Testis (tissue), 2 donors: ENCODE measurements around the gene LDLRAD4.

Source experiments
- POLR2A ChIP-seq: fragments of 450-650 bp; IDR thresholded peaks from one replicate; pipeline ENCODE4 v1.6.1; 2017; ENCODE audit warnings: antibody characterized with exemption, mild to moderate bottlenecking, moderate library complexity
- TF ChIP-seq, protein P1 (sequence below), 3 experiments: fragments of 450-650 bp in 2 of 3; fragments of 200-600 bp in 1 of 3; sonication (generic) in 1 of 3; IDR thresholded peaks; one replicate each; pipeline ENCODE4 v1.5.1; 2016 to 2019; ENCODE audit warnings: antibody characterized with exemption in 3 of 3, mild to moderate bottlenecking in 2 of 3, moderate library complexity in 1 of 3

DNA sequence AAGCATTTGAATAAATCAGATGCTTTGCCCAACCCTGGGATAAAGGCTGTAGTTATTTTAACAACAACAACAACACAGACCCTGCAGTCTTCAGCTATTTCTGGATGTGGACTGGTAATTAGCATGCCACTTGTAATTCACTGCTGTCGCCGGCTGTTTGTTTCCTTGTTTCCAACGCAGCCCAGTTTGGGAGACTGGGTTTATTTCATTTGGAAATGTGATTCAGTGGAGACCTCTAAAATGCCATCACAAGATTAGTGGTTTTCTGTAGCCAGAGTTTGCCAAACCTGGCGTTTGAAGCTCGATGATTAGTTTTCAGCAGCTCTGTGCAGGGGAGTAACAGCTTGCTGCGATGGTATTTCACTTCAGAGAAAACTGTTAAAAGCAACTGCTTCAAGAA is 83.5 kb downstream of the LDLRAD4 start:
- TF ChIP-seq, protein P1, sequence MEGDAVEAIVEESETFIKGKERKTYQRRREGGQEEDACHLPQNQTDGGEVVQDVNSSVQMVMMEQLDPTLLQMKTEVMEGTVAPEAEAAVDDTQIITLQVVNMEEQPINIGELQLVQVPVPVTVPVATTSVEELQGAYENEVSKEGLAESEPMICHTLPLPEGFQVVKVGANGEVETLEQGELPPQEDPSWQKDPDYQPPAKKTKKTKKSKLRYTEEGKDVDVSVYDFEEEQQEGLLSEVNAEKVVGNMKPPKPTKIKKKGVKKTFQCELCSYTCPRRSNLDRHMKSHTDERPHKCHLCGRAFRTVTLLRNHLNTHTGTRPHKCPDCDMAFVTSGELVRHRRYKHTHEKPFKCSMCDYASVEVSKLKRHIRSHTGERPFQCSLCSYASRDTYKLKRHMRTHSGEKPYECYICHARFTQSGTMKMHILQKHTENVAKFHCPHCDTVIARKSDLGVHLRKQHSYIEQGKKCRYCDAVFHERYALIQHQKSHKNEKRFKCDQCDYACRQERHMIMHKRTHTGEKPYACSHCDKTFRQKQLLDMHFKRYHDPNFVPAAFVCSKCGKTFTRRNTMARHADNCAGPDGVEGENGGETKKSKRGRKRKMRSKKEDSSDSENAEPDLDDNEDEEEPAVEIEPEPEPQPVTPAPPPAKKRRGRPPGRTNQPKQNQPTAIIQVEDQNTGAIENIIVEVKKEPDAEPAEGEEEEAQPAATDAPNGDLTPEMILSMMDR (IDR thresholded peaks at IDR 0.05): no peak
- no peak for TF ChIP-seq POLR2A
